Measurements from ENCODE around the gene ORAI3.

The ORAI3 gene

GRCh38 chr16:30947859-30948666, 805 bp upstream of the ORAI3 start:
- peak; percentile 97 for DNase-seq

- DNase-seq: peak; percentile 82
Measured at GRCh38 chr16:30949650-30950515, 1.0 kb downstream of the ORAI3 start.

- no peak for DNase-seq
Measured at GRCh38 chr16:30950516-30951065, 1.7 kb downstream of the ORAI3 start.

- DNase-seq: no peak
Measured at GRCh38 chr16:30951193-30951592, 2.3 kb downstream of the ORAI3 start.

GRCh38 chr16:30951750-30952149, 2.9 kb downstream of the ORAI3 start:
- no peak for DNase-seq

- DNase-seq: no peak
Measured at GRCh38 chr16:30953111-30953510, 4.2 kb downstream of the ORAI3 start.

GRCh38 chr16:30953511-30954124, 4.8 kb downstream of the ORAI3 start:
- peak; percentile 78 for DNase-seq

GRCh38 chr16:30954993-30955392, 6.1 kb downstream of the ORAI3 start:
- no peak for DNase-seq

- peak; percentile 90 for DNase-seq
Measured at GRCh38 chr16:30956601-30957455, 8.0 kb downstream of the ORAI3 start.

GRCh38 chr16:30957456-30958174, 8.7 kb downstream of the ORAI3 start, which contains the start of gene SETD1A:
SETD1A (plus strand) TSS chr16:30957754; CDS start chr16:30958732, 978 bp downstream.
- peak; percentile 97 for DNase-seq

GRCh38 chr16:30958175-30959079, 9.6 kb downstream of the ORAI3 start:
- DNase-seq: peak; percentile 80

GRCh38 chr16:30961384-30961783, 12.5 kb downstream of the ORAI3 start:
- no peak for DNase-seq

GRCh38 chr16:30963925-30964511, 15.2 kb downstream of the ORAI3 start:
- no peak for DNase-seq

GRCh38 chr16:30964574-30965226, 15.8 kb downstream of the ORAI3 start:
- no peak for DNase-seq

GRCh38 chr16:30965436-30965835, 16.6 kb downstream of the ORAI3 start:
- DNase-seq: no peak

GRCh38 chr16:30966033-30966619, 17.3 kb downstream of the ORAI3 start:
- DNase-seq: no peak

GRCh38 chr16:30967795-30968194, 18.9 kb downstream of the ORAI3 start:
- no peak for DNase-seq

- no peak for DNase-seq
Measured at GRCh38 chr16:30969246-30969842, 20.5 kb downstream of the ORAI3 start.

Measured in left hindlimb (tissue), 1 donor.